Upper lobe of left lung (tissue), 6 donors: ENCODE measurements around the gene ZNF764. TPM values are rescaled to one million over a fixed set of nuclear protein-coding genes. Genes with fewer than 3 reads are reported as not detected.
"Not testable (repeated sequence)": the region's sequence is repeated elsewhere in the genome, so short reads cannot be mapped to it uniquely, and the experiment has no call there.

Source experiments
- ATAC-seq, 2 donors: fragments of 200-7000 bp; cut with Tn5 transposase; one replicate each; pipeline ENCODE4 v1.9.1; 2022; ENCODE audit warnings: mild to moderate bottlenecking in 2 of 2, moderate library complexity in 2 of 2; ENCODE audit not compliant: low FRiP score in 2 of 2
- DNase-seq, 2 donors: peaks; one replicate each; pipeline ENCODE4 v3.0.0-alpha.2; 2019 to 2020
- H3K27ac ChIP-seq, 4 donors: fragments of 200-600 bp; sonication (generic); one replicate each; pipeline ENCODE4 v1.5.1; 2016 to 2019
- H3K27me3 ChIP-seq, 4 donors: fragments of 200-600 bp; sonication (generic); one replicate each; pipeline ENCODE4 v1.5.1; 2017 to 2019
- H3K36me3 ChIP-seq, 4 donors: fragments of 200-600 bp; sonication (generic); one replicate each; pipeline ENCODE4 v1.5.1; 2016 to 2019
- H3K4me1 ChIP-seq, 4 donors: fragments of 200-600 bp; sonication (generic); one replicate each; pipeline ENCODE4 v1.5.1; 2018 to 2019
- H3K4me3 ChIP-seq, 4 donors: fragments of 200-600 bp; sonication (generic); one replicate each; pipeline ENCODE4 v1.5.1; 2017 to 2019; ENCODE audit warnings: mild to moderate bottlenecking in 2 of 4, moderate library complexity in 1 of 4
- H3K9me3 ChIP-seq, 4 donors: fragments of 200-600 bp; sonication (generic); one replicate each; pipeline ENCODE4 v1.5.1; 2018 to 2019
- EP300 ChIP-seq, 4 donors: sonication (generic); formaldehyde crosslinking; IDR thresholded peaks; one replicate each; pipeline ENCODE4 v1.5.1; 2017; ENCODE audit warnings: antibody characterized with exemption in 4 of 4, control low read depth in 2 of 4
- POLR2A ChIP-seq, 4 donors: fragments of 450-650 bp; IDR thresholded peaks; one replicate each; pipeline ENCODE4 v1.5.1; 2016 to 2017; ENCODE audit warnings: antibody characterized with exemption in 4 of 4, mild to moderate bottlenecking in 2 of 4
- POLR2AphosphoS5 ChIP-seq, 2 donors: sonication (generic); formaldehyde crosslinking; IDR thresholded peaks; one replicate each; pipeline ENCODE4 v1.5.1; 2017; ENCODE audit warnings: antibody characterized with exemption in 2 of 2
- WGBS, 2 donors: methylation state at CpG; one replicate each; pipeline ENCODE4 v1.1.5; 2017 to 2018; 5-methylcytosine and 5-hydroxymethylcytosine counted together
- total RNA-seq, 6 donors: library from RNA; depleted of rRNA in 4 of 6; stranded (reverse); fragments of >200 nt in 4 of 6; gene quantifications; one replicate each; pipeline versions ENCODE4 v1.1.0 to v1.2.1, GENCODE V29; 2016 to 2021
- TF ChIP-seq, protein P1 (sequence below), 6 experiments: fragments of 450-650 bp in 4 of 6; fragments of 200-600 bp in 2 of 6; sonication (generic) in 2 of 6; IDR thresholded peaks; one replicate each; pipeline ENCODE4 v1.5.1; 2016 to 2019; ENCODE audit warnings: antibody characterized with exemption in 6 of 6
- donor health status: DM: no; HTN: no; CAD: no; lungs with moderate emphysema.
- donor health status: DM: no; HTN: yes; CAD: no; lungs with severe emphysema.

The ZNF764 gene
- total RNA-seq, 6 donors from 2014 or later, result 7.6 to 18.9 (median 10.6) TPM

GRCh38 chr16:30539000-30539964, 18.9 kb downstream of the ZNF764 start:
- no peak overlapping the region for H3K4me3 ChIP-seq
- 71 to 88% methylated on average over 8 of the region's 8 CpGs for WGBS, 2 donors
- H3K27ac ChIP-seq, result no peak overlapping the region
- ATAC-seq (no peak), DNase-seq (no peak)
- TF ChIP-seq POLR2A (IDR thresholded peaks at IDR 0.05) (no peak), EP300 (IDR thresholded peaks at IDR 0.05) (no peak), POLR2AphosphoS5 (IDR thresholded peaks at IDR 0.05) (no peak)
- TF ChIP-seq, protein P1, sequence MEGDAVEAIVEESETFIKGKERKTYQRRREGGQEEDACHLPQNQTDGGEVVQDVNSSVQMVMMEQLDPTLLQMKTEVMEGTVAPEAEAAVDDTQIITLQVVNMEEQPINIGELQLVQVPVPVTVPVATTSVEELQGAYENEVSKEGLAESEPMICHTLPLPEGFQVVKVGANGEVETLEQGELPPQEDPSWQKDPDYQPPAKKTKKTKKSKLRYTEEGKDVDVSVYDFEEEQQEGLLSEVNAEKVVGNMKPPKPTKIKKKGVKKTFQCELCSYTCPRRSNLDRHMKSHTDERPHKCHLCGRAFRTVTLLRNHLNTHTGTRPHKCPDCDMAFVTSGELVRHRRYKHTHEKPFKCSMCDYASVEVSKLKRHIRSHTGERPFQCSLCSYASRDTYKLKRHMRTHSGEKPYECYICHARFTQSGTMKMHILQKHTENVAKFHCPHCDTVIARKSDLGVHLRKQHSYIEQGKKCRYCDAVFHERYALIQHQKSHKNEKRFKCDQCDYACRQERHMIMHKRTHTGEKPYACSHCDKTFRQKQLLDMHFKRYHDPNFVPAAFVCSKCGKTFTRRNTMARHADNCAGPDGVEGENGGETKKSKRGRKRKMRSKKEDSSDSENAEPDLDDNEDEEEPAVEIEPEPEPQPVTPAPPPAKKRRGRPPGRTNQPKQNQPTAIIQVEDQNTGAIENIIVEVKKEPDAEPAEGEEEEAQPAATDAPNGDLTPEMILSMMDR (IDR thresholded peaks at IDR 0.05), result no peak
- no peaks in the 10 kb centered on the region for H3K9me3 ChIP-seq
- H3K27me3 ChIP-seq, result no peaks in the 10 kb centered on the region
- peaks cover 6 to 18% (median 9%) of the 10 kb centered on the region in 4 donors for H3K4me1 ChIP-seq
- H3K36me3 ChIP-seq, result no peaks in the 10 kb centered on the region

DNA sequence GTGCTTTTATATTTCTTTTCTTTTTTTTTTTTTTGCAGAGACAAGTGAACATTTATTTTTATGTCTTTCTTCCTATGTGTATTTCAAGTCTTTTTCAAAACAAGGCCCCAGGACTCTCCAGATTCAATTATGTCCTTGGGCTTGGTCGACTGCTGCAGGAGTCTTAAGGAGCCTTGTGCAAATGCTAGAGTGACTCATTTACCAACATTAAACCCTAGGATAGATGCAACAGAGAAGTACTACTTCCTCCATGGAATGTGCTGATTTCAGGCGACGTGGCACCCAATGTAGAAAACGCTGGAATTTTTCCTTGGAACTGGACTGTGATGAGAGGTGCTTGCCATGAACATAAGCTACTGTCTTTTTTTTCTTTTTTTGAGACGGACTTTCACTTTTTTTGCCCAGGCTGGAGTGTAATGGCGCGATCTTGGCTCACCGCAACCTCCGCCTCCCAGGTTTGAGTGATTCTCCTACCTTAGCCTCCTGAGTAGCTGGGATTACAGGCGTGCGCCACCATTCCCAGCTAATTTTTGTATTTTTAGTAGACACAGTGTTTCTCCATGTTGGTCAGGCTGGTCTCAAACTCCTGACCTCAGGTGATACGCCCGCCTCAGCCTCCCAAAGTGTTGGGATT, 21.7 kb downstream of the ZNF764 start:
- H3K4me3 ChIP-seq, DNase-seq, H3K9me3 ChIP-seq, ATAC-seq, H3K27me3 ChIP-seq: not testable (repeated sequence)
- H3K27ac ChIP-seq, result peak overlapping the region in 2 of 4 donors; percentile 96 to 98
- H3K36me3 ChIP-seq, result peaks cover 0 to 16% (median 13%) of the 10 kb centered on the region in 4 donors
- peaks cover 15 to 37% (median 22%) of the 10 kb centered on the region in 4 donors for H3K4me1 ChIP-seq
- WGBS, 2 donors, result 88 to 92% methylated on average over 13 of the region's 13 CpGs

DNA sequence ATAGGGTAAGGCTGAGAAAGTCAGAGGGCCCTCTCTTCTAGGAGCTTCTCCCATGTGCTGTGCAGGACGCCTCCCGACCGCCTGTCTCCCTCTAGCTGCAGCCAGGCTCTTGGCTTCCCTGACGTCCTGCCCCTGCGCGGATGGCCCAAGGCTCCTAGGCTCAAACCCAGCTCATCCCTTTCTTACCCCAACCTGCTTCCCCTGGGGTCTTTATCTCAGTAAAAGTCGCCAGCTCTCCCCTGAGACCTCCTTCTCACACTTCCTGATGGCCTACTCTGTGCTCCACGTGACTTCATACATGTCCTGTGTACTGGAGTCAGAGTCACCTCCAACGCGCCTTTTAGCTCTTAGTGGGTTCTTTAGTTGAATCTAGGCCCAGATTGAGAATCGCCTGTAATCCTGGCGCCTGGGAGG, 22.4 kb downstream of the ZNF764 start:
- no peaks in the 10 kb centered on the region for H3K27me3 ChIP-seq
- no peaks in the 10 kb centered on the region for H3K9me3 ChIP-seq
- DNase-seq (peak; percentile 73 to 88), ATAC-seq (peak; percentile 87)
- peak overlapping the region; percentile 92 to 98 (median 95) for H3K27ac ChIP-seq
- peak overlapping the region; percentile 38 to 83 (median 76) for H3K4me3 ChIP-seq
- TF ChIP-seq EP300 (IDR thresholded peaks at IDR 0.05) (no peak), POLR2A (IDR thresholded peaks at IDR 0.05) (peak in 1 of 4 donors; percentile 11), POLR2AphosphoS5 (IDR thresholded peaks at IDR 0.05) (no peak)
- TF ChIP-seq, protein P1 (IDR thresholded peaks at IDR 0.05), result peak in 5 of 6 experiments; percentile 29 to 68 (median 62)
- H3K4me1 ChIP-seq, result peaks cover 15 to 37% (median 22%) of the 10 kb centered on the region in 4 donors
- WGBS, 2 donors, result 27 to 30% methylated on average over 12 of the region's 12 CpGs
- H3K36me3 ChIP-seq, result peaks cover 0 to 23% (median 14%) of the 10 kb centered on the region in 4 donors

DNA sequence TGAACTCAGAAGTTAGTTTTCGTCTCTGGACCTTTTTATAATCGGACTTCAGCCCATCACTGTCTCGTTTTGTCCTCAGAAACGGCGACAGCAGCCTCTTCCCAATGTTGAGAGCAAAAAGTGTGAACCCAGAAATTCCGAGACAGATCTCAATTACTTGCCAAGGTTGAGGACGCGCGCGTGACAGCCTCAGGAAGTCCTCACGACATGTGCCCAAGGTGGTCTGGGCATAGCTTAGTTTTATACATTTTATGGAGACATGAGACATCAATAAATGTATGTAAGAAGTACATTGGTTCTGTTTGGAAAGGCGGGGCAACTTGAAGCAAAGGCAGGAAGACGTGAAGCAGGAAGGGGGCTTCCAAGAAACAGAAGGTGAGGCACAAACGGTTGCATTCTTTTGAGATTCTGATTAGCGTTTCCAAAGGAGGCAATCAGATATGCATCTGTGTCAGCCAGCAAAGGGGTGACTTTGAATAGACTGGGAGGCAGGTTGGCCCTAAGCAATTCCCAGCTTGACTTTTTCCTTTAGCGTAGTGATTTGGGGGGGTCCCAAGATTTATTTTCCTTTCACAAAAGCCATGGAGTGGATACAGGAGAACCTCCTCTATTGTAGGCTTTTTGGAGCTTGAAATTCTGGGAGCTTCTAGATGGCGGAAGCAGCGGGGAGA, 22.9 kb downstream of the ZNF764 start:
- DNase-seq (no peak), ATAC-seq (peak in 1 of 2 donors; percentile 3)
- Histone ChIP-seq H3K36me3 (peaks cover 0 to 28% (median 14%) of the 10 kb centered on the region in 4 donors), H3K4me3 (peak overlapping the region; percentile 38 to 83 (median 76)), H3K4me1 (peaks cover 15 to 40% (median 23%) of the 10 kb centered on the region in 4 donors), H3K27me3 (no peaks in the 10 kb centered on the region), H3K9me3 (no peaks in the 10 kb centered on the region), H3K27ac (peak overlapping the region; percentile 92 to 98 (median 95))
- 4 to 5% methylated on average over 11 to 18 of the region's 18 CpGs for WGBS, 2 donors
- TF ChIP-seq, protein P1 (IDR thresholded peaks at IDR 0.05), result no peak
- TF ChIP-seq EP300 (IDR thresholded peaks at IDR 0.05) (no peak), POLR2AphosphoS5 (IDR thresholded peaks at IDR 0.05) (no peak), POLR2A (IDR thresholded peaks at IDR 0.05) (no peak)
